ENCODE measurements around the gene MAP3K3.

The MAP3K3 gene

GRCh38 chr17:63631062-63631461, 8.8 kb downstream of the MAP3K3 start:
- H3K4me2 ChIP-seq (ENCODE audit: low read depth, low read length, poor library complexity, severe bottlenecking) = no peak overlapping the region

GRCh38 chr17:63631626-63632025, 9.4 kb downstream of the MAP3K3 start:
- H3K4me3 ChIP-seq (ENCODE audit: low read length, poor library complexity, severe bottlenecking) = no peak overlapping the region
- H3K36me3 ChIP-seq (ENCODE audit: insufficient read depth, low read length) = peaks cover 23% of the 10 kb centered on the region; the same call in 1 of the 2 replicates
- peaks cover 41% of the 10 kb centered on the region for H3K79me2 ChIP-seq (ENCODE audit: insufficient read depth, low read length)
- no peaks in the 10 kb centered on the region for H3K9me2 ChIP-seq (replicated peaks; ENCODE audit: low read depth, low read length)
- H3K4me2 ChIP-seq (ENCODE audit: low read depth, low read length, poor library complexity, severe bottlenecking) = peak overlapping the region; percentile 15
- TF ChIP-seq CTCF (conservative IDR thresholded peaks at IDR 0.05; ENCODE audit: low read length) (no peak), EZH2phosphoT487 (IDR thresholded peaks at IDR 0.05; ENCODE audit: borderline replicate concordance) (no peak)
- no peak overlapping the region for H2AFZ ChIP-seq (ENCODE audit: low read length)
- H3K9me3 ChIP-seq (ENCODE audit: insufficient read depth, low read depth, low read length) = no peaks in the 10 kb centered on the region
- H3F3A ChIP-seq (ENCODE audit: low read depth) = no peaks in the 10 kb centered on the region
- no peaks in the 10 kb centered on the region for H3K27me3 ChIP-seq (ENCODE audit: insufficient read depth, low read length, poor library complexity, severe bottlenecking)
- H3K4me1 ChIP-seq (ENCODE audit: insufficient read depth, low read length, poor library complexity, severe bottlenecking) = peaks cover 38% of the 10 kb centered on the region
- H4K20me1 ChIP-seq (ENCODE audit: insufficient read depth, low read length, poor library complexity, severe bottlenecking) = peaks cover 7% of the 10 kb centered on the region
- no peak overlapping the region for H3K9ac ChIP-seq (ENCODE audit: low read depth, low read length, poor library complexity, severe bottlenecking)

More at GRCh38 chr17:63631062-63631461, 8.8 kb downstream of the MAP3K3 start:
- no peak overlapping the region for H2AFZ ChIP-seq (ENCODE audit: low read length)
- H4K20me1 ChIP-seq (ENCODE audit: insufficient read depth, low read length, poor library complexity, severe bottlenecking) = peaks cover 12% of the 10 kb centered on the region
- peaks cover 47% of the 10 kb centered on the region for H3K79me2 ChIP-seq (ENCODE audit: insufficient read depth, low read length)
- no peak overlapping the region for H3K4me3 ChIP-seq (ENCODE audit: low read length, poor library complexity, severe bottlenecking)
- peaks cover 17% of the 10 kb centered on the region; the same call in 1 of the 2 replicates for H3K36me3 ChIP-seq (ENCODE audit: insufficient read depth, low read length)
- peaks cover 44% of the 10 kb centered on the region for H3K4me1 ChIP-seq (ENCODE audit: insufficient read depth, low read length, poor library complexity, severe bottlenecking)
- H3K9me2 ChIP-seq (replicated peaks; ENCODE audit: low read depth, low read length) = no peaks in the 10 kb centered on the region
- H3K27me3 ChIP-seq (ENCODE audit: insufficient read depth, low read length, poor library complexity, severe bottlenecking) = no peaks in the 10 kb centered on the region
- no peaks in the 10 kb centered on the region for H3K9me3 ChIP-seq (ENCODE audit: insufficient read depth, low read depth, low read length)
- H3K9ac ChIP-seq (ENCODE audit: low read depth, low read length, poor library complexity, severe bottlenecking) = no peak overlapping the region
- no peak for TF ChIP-seq CTCF (conservative IDR thresholded peaks at IDR 0.05; ENCODE audit: low read length)
- no peak for TF ChIP-seq EZH2phosphoT487 (IDR thresholded peaks at IDR 0.05; ENCODE audit: borderline replicate concordance)
- H3F3A ChIP-seq (ENCODE audit: low read depth) = no peaks in the 10 kb centered on the region

GRCh38 chr17:63633742-63634141, 11.5 kb downstream of the MAP3K3 start:
- H3K4me1 ChIP-seq (ENCODE audit: insufficient read depth, low read length, poor library complexity, severe bottlenecking) = peaks cover 31% of the 10 kb centered on the region
- H3K9me2 ChIP-seq (replicated peaks; ENCODE audit: low read depth, low read length) = no peaks in the 10 kb centered on the region
- no peaks in the 10 kb centered on the region for H3K27me3 ChIP-seq (ENCODE audit: insufficient read depth, low read length, poor library complexity, severe bottlenecking)
- H4K20me1 ChIP-seq (ENCODE audit: insufficient read depth, low read length, poor library complexity, severe bottlenecking) = no peaks in the 10 kb centered on the region
- H3K4me3 ChIP-seq (ENCODE audit: low read length, poor library complexity, severe bottlenecking) = peak overlapping the region; percentile 53
- peak overlapping the region; percentile 45 for H3K9ac ChIP-seq (ENCODE audit: low read depth, low read length, poor library complexity, severe bottlenecking)
- H3K4me2 ChIP-seq (ENCODE audit: low read depth, low read length, poor library complexity, severe bottlenecking) = peak overlapping the region; percentile 78
- TF ChIP-seq EZH2phosphoT487 (IDR thresholded peaks at IDR 0.05; ENCODE audit: borderline replicate concordance) (no peak), CTCF (conservative IDR thresholded peaks at IDR 0.05; ENCODE audit: low read length) (no peak)
- H3F3A ChIP-seq (ENCODE audit: low read depth) = no peaks in the 10 kb centered on the region
- H3K36me3 ChIP-seq (ENCODE audit: insufficient read depth, low read length) = peaks cover 34% of the 10 kb centered on the region; the same call in 1 of the 2 replicates
- no peaks in the 10 kb centered on the region for H3K9me3 ChIP-seq (ENCODE audit: insufficient read depth, low read depth, low read length)
- H2AFZ ChIP-seq (ENCODE audit: low read length) = no peak overlapping the region
- H3K79me2 ChIP-seq (ENCODE audit: insufficient read depth, low read length) = peaks cover 23% of the 10 kb centered on the region

All from Loucy (cell line).